A549 (cell line): ENCODE results near the gene TAF3. TPM values are rescaled to one million over a fixed set of nuclear protein-coding genes. Genes with fewer than 3 reads are reported as not detected.

Source experiments
- ATAC-seq, 2 experiments: fragments of 200-7000 bp in 1 of 2; fragments of >200 bp in 1 of 2; cut with Nextera tagmentation in 1 of 2; cut with Tn5 transposase in 1 of 2; 3 replicates each; pipeline versions ENCODE4 v1.8.0 to v1.9.1; 2018 to 2020; ENCODE audit warnings: mild to moderate bottlenecking in 1 of 2, moderate library complexity in 1 of 2
- CTCF ChIA-PET: fragments of 300-600 bp; sonication (Branson Sonifier 250); formaldehyde crosslinking; extraction: SDS; loops from one replicate; lab custom pipeline; 2021; ENCODE audit warnings: antibody characterized with exemption, inconsistent platforms; lab: Yijun Ruan, JAX
- POLR2A ChIA-PET: fragments of 350-600 bp; formaldehyde crosslinking; extraction: SDS; loops from one replicate; lab custom pipeline; 2021; ENCODE audit warnings: antibody characterized with exemption, inconsistent platforms; lab: Yijun Ruan, JAX
- DNase-seq, 2 experiments: peaks; one replicate each; pipeline versions ENCODE4 v3.0.0 to v3.0.0-alpha.2; 2011 to 2016; ENCODE audit warnings: low read depth in 1 of 2, low spot score in 1 of 2
- FAIRE-seq: peaks from 2 replicates; lab custom pipeline; 2011; peaks lifted over from hg19 to GRCh38; lab: Jason Lieb, UNC
- H3K27ac ChIP-seq, 2 experiments: fragments of >200 bp; sonication (Bioruptor Twin); formaldehyde crosslinking; 3 replicates each; pipeline ENCODE4 v1.5.1; 2016 to 2017
- H3K4me1 ChIP-seq: fragments of >200 bp; sonication (Bioruptor Twin); formaldehyde crosslinking; 3 replicates; pipeline ENCODE4 v1.6.1; 2016
- H3K4me2 ChIP-seq: fragments of >200 bp; sonication (Bioruptor Twin); formaldehyde crosslinking; 3 replicates; pipeline ENCODE4 v1.6.1; 2016
- H3K4me3 ChIP-seq: fragments of >200 bp; sonication (Bioruptor Twin); formaldehyde crosslinking; 3 replicates; pipeline ENCODE4 v1.5.1; 2016
- H3K9me3 ChIP-seq: fragments of >200 bp; sonication (Bioruptor Twin); formaldehyde crosslinking; 3 replicates; pipeline ENCODE4 v1.6.1; 2016
- CBX2 ChIP-seq: fragments of 200-600 bp; sonication (generic); IDR thresholded peaks from 2 replicates; pipeline ENCODE4 v1.6.1; 2016; ENCODE audit warnings: low read depth, mild to moderate bottlenecking, borderline replicate concordance
- CBX8 ChIP-seq: fragments of 200-600 bp; sonication (generic); IDR thresholded peaks from 2 replicates; pipeline ENCODE4 v1.6.1; 2016
- CEBPB ChIP-seq, 2 experiments: fragments of >200 bp in 1 of 2; sonication (Bioruptor Twin) in 1 of 2; formaldehyde crosslinking in 1 of 2; IDR thresholded peaks; 2 replicates each; pipeline ENCODE4 v1.6.1; 2012 to 2016
- CHD2 ChIP-seq: fragments of 150-350 bp; IDR thresholded peaks from 2 replicates; pipeline ENCODE4 v1.6.1; 2014; ENCODE audit warnings: low read length; ENCODE audit not compliant: partially characterized antibody
- EHMT2 ChIP-seq: fragments of 200-600 bp; sonication (generic); IDR thresholded peaks from 2 replicates; pipeline ENCODE4 v1.6.1; 2016; ENCODE audit warnings: antibody characterized with exemption, low read depth, mild to moderate bottlenecking, moderate library complexity
- ELK1 ChIP-seq: fragments of 150-350 bp; IDR thresholded peaks from 2 replicates; pipeline ENCODE4 v1.6.1; 2014; ENCODE audit warnings: low read depth, mild to moderate bottlenecking, low read length
- EP300 ChIP-seq, 2 experiments: fragments of >200 bp; sonication (Bioruptor Twin); formaldehyde crosslinking; IDR thresholded peaks; 2 replicates in 1 of 2; 3 replicates in 1 of 2; pipeline ENCODE4 v1.6.1; 2016 to 2017
- ESRRA ChIP-seq: fragments of 150-350 bp; IDR thresholded peaks from 2 replicates; pipeline ENCODE4 v1.6.1; 2014; ENCODE audit warnings: mild to moderate bottlenecking, low read length, borderline replicate concordance
- GATA3 ChIP-seq: IDR thresholded peaks from 2 replicates; pipeline ENCODE4 v1.6.1; 2012; ENCODE audit warnings: borderline replicate concordance
- HDAC2 ChIP-seq: fragments of 200-600 bp; sonication (generic); IDR thresholded peaks from 2 replicates; pipeline ENCODE4 v1.6.1; 2016
- HEYL ChIP-seq: fragments of 250-450 bp; sonication (Bioruptor Pico); IDR thresholded peaks from 2 replicates; pipeline ENCODE4 v1.8.0; 2021; ENCODE audit warnings: mild to moderate bottlenecking, moderate library complexity
- HOXA7 ChIP-seq: fragments of 250-450 bp; sonication (Bioruptor Pico); IDR thresholded peaks from 2 replicates; pipeline ENCODE4 v1.5.0; 2020; ENCODE audit warnings: mild to moderate bottlenecking, moderate library complexity
- MYC ChIP-seq: IDR thresholded peaks from 2 replicates; pipeline ENCODE4 v1.6.1; 2012; ENCODE audit warnings: mild to moderate bottlenecking, inconsistent platforms, low read length, improper control_type of control experiment, borderline replicate concordance
- NR3C1 ChIP-seq: fragments of >200 bp; sonication (Bioruptor Twin); formaldehyde crosslinking; IDR thresholded peaks from 3 replicates; pipeline ENCODE4 v1.6.1; 2017
- POLR2A ChIP-seq: IDR thresholded peaks from 2 replicates; pipeline ENCODE4 v1.6.1; 2012; ENCODE audit warnings: mild to moderate bottlenecking, low read length
- RAD21 ChIP-seq, 2 experiments: fragments of >200 bp in 1 of 2; sonication (Bioruptor Twin) in 1 of 2; formaldehyde crosslinking in 1 of 2; IDR thresholded peaks in 1 of 2; conservative IDR thresholded peaks in 1 of 2; 2 replicates in 1 of 2; 3 replicates in 1 of 2; pipeline ENCODE4 v1.6.1; 2012 to 2018; ENCODE audit warnings: inconsistent platforms in 1 of 2
- RCOR1 ChIP-seq: fragments of 150-350 bp; IDR thresholded peaks from 2 replicates; pipeline ENCODE4 v1.6.1; 2014; ENCODE audit warnings: antibody characterized with exemption, low read length, low read depth
- RNF2 ChIP-seq: fragments of 200-600 bp; sonication (generic); IDR thresholded peaks from 2 replicates; pipeline ENCODE4 v1.6.1; 2016; ENCODE audit warnings: low read depth, mild to moderate bottlenecking, antibody characterized with exemption, moderate library complexity, borderline replicate concordance
- SREBF2 ChIP-seq: fragments of 450-650 bp; IDR thresholded peaks from 2 replicates; pipeline ENCODE4 v1.6.1; 2014; ENCODE audit warnings: mild to moderate bottlenecking, moderate library complexity
- ZFP36 ChIP-seq: fragments of 450-650 bp; IDR thresholded peaks from 2 replicates; pipeline ENCODE4 v1.6.1; 2014; ENCODE audit warnings: borderline replicate concordance; ENCODE audit not compliant: partially characterized antibody
- ZSCAN20 ChIP-seq: fragments of 250-450 bp; sonication (Bioruptor Pico); IDR thresholded peaks from 2 replicates; pipeline ENCODE4 v1.8.0; 2022; ENCODE audit warnings: mild to moderate bottlenecking, moderate library complexity
- WGBS: methylation state at CpG from one replicate; pipeline ENCODE4 v1.1.6; 2017; ENCODE audit errors: missing lambda C conversion rate; 5-methylcytosine and 5-hydroxymethylcytosine counted together
- polyA plus RNA-seq, 4 experiments: library from polyadenylated mRNA; depleted of rRNA in 3 of 4; stranded (reverse); fragments of >200 nt; fragmentation: RNase III in 1 of 4; extraction: RNeasy Plus Mini Kit Qiagen cat#74134 plus additional on column Dnase treatment in 1 of 4; gene quantifications; 2 replicates in 3 of 4; 3 replicates in 1 of 4; pipeline ENCODE4 v1.2.3, GENCODE V29; 2011 to 2017
- TF ChIP-seq, protein P1 (sequence below): IDR thresholded peaks from 2 replicates; pipeline ENCODE4 v1.6.1; 2012
- TF ChIP-seq, protein P2 (sequence below): fragments of >200 bp; sonication (Bioruptor Twin); formaldehyde crosslinking; IDR thresholded peaks from 2 replicates; pipeline ENCODE4 v1.6.1; 2016
- TF ChIP-seq, protein P3 (sequence below): IDR thresholded peaks from 2 replicates; pipeline ENCODE4 v1.6.1; 2012
- TF ChIP-seq, protein P4 (sequence below): fragments of >200 bp; sonication (Bioruptor Twin); formaldehyde crosslinking; IDR thresholded peaks from 3 replicates; pipeline ENCODE4 v1.6.1; 2016
- TF ChIP-seq, protein P5 (sequence below): IDR thresholded peaks from 2 replicates; pipeline ENCODE4 v1.6.1; 2012; ENCODE audit warnings: low read depth, borderline replicate concordance

The TAF3 gene
- polyA plus RNA-seq, 2 of the 4 experiments (the other 2 are of a cell fraction): 5.7 to 6.1 TPM

DNA sequence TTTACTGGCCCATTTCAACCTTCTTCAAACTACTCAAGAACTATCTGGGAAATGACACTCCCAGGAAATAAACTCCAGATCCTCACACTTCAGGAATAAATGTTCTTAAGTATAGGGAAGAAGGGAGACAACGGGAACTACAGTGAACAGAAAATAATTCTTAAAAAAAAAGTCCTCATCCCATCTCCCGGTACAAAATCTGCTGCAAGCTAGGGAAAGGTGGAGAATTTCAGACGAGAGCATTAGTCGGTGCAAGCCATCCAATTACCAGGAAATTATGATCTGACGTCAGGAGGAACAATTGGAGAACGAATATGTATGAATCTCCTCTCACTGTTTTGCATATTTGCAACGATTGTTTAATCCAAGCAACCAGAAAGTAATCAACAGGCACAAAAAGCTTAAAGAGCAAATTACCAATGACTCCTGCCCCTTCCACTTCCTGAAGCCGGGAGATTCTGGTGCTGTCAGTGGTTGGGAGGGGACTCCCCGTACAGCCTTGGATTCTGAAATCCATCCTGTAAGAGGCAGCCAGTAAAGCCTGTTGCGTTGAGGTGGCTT is 221.1 kb downstream of the TAF3 start:
- CTCF ChIA-PET: interaction anchor here (1.5 kb wide), 1 partner anchor 1169 kb away, joined by 3 read pairs; no protein-coding TSS in a partner anchor
- Histone ChIP-seq H3K9me3 (no peaks in the 10 kb centered on the region), H3K27ac (no peak overlapping the region), H3K4me1 (peaks cover 16% of the 10 kb centered on the region; the same call in 1 of the 3 replicates), H3K4me3 (no peak overlapping the region), H3K4me2 (peak overlapping the region; percentile 21; the same call in 1 of the 3 replicates)
- no peak for ATAC-seq
- POLR2A ChIA-PET: no interaction called here
- 29% methylated on average over 10 of the region's 10 CpGs for WGBS
- TF ChIP-seq MYC (no peak), RNF2 (0 out of 2 replicates have a peak, but pooled peaks have one; percentile 51)
- FAIRE-seq: no peak
- no peak for DNase-seq

GRCh38 chr10:8040651-8041050 is 222.3 kb downstream of the TAF3 start:
- Histone ChIP-seq H3K4me2 (no peak overlapping the region), H3K4me1 (peaks cover 16% of the 10 kb centered on the region; the same call in 1 of the 3 replicates), H3K4me3 (no peak overlapping the region), H3K27ac (no peak overlapping the region), H3K9me3 (no peaks in the 10 kb centered on the region)
- ChIA-PET CTCF (interaction anchor here (0.7 to 1.5 kb wide), 2 partner anchors 1168 to 1470 kb away, joined by 3 to 4 read pairs; no protein-coding TSS in a partner anchor), POLR2A (no interaction called here)
- WGBS: 44% methylated on average over 6 of the region's 6 CpGs
- FAIRE-seq (no peak), DNase-seq (no peak), ATAC-seq (no peak)
- TF ChIP-seq RAD21 (conservative IDR thresholded peaks at IDR 0.05 in 1 of 2, IDR thresholded peaks at IDR 0.05 in 1 of 2) (no peak), HOXA7 (CRISPR knock-in tag) (no peak), MYC (no peak), CEBPB (IDR thresholded peaks at IDR 0.05) (no peak), RNF2 (no peak), ELK1 (no peak), HEYL (CRISPR knock-in tag) (no peak), POLR2A (no peak), NR3C1 (no peak), EP300 (IDR thresholded peaks at IDR 0.05) (no peak), ZSCAN20 (CRISPR knock-in tag) (no peak), CBX8 (no peak), SREBF2 (no peak), CHD2 (no peak), CBX2 (no peak)
- TF ChIP-seq, protein P1, sequence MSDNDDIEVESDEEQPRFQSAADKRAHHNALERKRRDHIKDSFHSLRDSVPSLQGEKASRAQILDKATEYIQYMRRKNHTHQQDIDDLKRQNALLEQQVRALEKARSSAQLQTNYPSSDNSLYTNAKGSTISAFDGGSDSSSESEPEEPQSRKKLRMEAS: no peak
- TF ChIP-seq, protein P2, sequence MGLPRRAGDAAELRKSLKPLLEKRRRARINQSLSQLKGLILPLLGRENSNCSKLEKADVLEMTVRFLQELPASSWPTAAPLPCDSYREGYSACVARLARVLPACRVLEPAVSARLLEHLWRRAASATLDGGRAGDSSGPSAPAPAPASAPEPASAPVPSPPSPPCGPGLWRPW: no peak
- TF ChIP-seq, protein P3, sequence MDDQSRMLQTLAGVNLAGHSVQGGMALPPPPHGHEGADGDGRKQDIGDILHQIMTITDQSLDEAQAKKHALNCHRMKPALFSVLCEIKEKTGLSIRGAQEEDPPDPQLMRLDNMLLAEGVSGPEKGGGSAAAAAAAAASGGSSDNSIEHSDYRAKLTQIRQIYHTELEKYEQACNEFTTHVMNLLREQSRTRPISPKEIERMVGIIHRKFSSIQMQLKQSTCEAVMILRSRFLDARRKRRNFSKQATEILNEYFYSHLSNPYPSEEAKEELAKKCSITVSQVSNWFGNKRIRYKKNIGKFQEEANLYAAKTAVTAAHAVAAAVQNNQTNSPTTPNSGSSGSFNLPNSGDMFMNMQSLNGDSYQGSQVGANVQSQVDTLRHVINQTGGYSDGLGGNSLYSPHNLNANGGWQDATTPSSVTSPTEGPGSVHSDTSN: no peak

DNA sequence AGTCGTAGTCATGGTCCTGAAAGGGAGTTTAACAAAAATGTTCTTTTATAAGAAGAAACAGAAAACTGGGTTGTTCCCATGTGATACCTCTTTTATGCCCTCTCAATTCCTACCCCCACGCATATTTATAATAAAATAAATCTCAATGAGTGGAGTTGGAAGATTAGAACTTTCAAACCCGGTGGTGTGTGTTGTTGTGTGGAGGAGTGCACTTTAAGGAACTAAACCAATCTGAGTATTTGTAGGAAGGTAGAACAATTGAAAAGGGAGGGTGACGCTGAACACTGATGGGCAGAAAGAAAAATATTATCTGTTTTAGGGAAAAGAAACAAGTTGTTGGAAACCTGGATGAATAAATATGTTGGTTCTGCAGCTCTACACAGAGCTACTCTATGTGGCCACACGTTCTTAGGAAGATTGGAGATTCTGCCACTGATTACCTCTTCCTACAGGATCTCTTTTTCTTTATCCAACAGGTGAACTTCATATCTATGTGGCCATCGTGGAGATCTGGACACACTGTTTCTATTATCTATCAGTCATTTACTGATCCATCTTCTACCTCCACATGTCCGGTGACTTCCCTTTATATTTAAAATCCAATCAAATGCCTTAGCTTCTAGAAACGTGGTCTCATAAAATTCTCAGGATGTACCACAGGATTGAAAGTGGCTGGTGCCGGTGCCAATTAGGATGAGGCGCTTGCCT is 223.1 kb downstream of the TAF3 start:
- Histone ChIP-seq H3K4me3 (no peak overlapping the region), H3K4me2 (no peak overlapping the region), H3K27ac (no peak overlapping the region), H3K4me1 (peaks cover 16% of the 10 kb centered on the region; the same call in 1 of the 3 replicates), H3K9me3 (no peaks in the 10 kb centered on the region)
- POLR2A ChIA-PET: no interaction called here
- CTCF ChIA-PET: interaction anchor here (2.3 kb wide), 1 partner anchor 12 kb away, joined by 7 read pairs; no protein-coding TSS in a partner anchor
- ATAC-seq (no peak), FAIRE-seq (no peak), DNase-seq (no peak)
- TF ChIP-seq, protein P4, sequence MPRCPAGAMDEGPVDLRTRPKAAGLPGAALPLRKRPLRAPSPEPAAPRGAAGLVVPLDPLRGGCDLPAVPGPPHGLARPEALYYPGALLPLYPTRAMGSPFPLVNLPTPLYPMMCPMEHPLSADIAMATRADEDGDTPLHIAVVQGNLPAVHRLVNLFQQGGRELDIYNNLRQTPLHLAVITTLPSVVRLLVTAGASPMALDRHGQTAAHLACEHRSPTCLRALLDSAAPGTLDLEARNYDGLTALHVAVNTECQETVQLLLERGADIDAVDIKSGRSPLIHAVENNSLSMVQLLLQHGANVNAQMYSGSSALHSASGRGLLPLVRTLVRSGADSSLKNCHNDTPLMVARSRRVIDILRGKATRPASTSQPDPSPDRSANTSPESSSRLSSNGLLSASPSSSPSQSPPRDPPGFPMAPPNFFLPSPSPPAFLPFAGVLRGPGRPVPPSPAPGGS: no peak
- TF ChIP-seq HDAC2: no peak
- TF ChIP-seq, protein P5, sequence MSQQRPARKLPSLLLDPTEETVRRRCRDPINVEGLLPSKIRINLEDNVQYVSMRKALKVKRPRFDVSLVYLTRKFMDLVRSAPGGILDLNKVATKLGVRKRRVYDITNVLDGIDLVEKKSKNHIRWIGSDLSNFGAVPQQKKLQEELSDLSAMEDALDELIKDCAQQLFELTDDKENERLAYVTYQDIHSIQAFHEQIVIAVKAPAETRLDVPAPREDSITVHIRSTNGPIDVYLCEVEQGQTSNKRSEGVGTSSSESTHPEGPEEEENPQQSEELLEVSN: no peak
- TF ChIP-seq ZFP36: no peak
- TF ChIP-seq HEYL (CRISPR knock-in tag): no peak
- no peak for TF ChIP-seq ESRRA
- TF ChIP-seq RCOR1: no peak
- TF ChIP-seq GATA3: no peak
- no peak for TF ChIP-seq RNF2
- TF ChIP-seq EHMT2: no peak
- WGBS: 44% methylated on average over 10 of the region's 10 CpGs
